Measurements from ENCODE around the gene KIF17. TPM values are rescaled to one million over a fixed set of nuclear protein-coding genes. Genes with fewer than 3 reads are reported as not detected.

The KIF17 gene
- total RNA-seq, 1 donor from 2014 or later = 4.6 TPM

DNA sequence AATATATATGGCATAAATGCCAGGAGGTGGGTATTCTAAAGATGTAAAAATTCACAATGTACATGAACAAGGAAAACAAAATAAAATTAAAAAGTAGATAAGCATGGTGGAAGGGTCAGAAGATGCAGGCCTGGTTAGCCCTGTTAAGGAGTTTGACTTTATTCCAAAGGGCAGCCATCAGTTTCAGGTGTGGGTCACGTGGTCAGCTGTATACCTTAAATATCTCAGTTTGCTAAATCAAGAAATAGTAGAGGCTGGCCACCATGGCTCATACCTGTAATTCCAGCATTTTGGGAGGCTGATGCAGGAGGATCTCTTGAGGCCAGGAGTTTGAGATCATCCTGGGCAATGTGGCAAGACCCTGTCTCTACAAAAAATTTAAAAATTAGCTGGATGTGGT is 93.1 kb downstream of the KIF17 start:
- H3K4me3 ChIP-seq = no peak overlapping the region
- DNase-seq (no peak), ATAC-seq (no peak)
- no peaks in the 10 kb centered on the region for H3K9me3 ChIP-seq
- H3K36me3 ChIP-seq = no peaks in the 10 kb centered on the region
- no peaks in the 10 kb centered on the region for H3K27me3 ChIP-seq
- H3K27ac ChIP-seq = no peak overlapping the region
- intact Hi-C loops (cut with DNase I) = no loop called here
- TF ChIP-seq, protein P1, sequence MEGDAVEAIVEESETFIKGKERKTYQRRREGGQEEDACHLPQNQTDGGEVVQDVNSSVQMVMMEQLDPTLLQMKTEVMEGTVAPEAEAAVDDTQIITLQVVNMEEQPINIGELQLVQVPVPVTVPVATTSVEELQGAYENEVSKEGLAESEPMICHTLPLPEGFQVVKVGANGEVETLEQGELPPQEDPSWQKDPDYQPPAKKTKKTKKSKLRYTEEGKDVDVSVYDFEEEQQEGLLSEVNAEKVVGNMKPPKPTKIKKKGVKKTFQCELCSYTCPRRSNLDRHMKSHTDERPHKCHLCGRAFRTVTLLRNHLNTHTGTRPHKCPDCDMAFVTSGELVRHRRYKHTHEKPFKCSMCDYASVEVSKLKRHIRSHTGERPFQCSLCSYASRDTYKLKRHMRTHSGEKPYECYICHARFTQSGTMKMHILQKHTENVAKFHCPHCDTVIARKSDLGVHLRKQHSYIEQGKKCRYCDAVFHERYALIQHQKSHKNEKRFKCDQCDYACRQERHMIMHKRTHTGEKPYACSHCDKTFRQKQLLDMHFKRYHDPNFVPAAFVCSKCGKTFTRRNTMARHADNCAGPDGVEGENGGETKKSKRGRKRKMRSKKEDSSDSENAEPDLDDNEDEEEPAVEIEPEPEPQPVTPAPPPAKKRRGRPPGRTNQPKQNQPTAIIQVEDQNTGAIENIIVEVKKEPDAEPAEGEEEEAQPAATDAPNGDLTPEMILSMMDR (IDR thresholded peaks at IDR 0.05) = no peak
- H3K4me1 ChIP-seq = no peaks in the 10 kb centered on the region

DNA sequence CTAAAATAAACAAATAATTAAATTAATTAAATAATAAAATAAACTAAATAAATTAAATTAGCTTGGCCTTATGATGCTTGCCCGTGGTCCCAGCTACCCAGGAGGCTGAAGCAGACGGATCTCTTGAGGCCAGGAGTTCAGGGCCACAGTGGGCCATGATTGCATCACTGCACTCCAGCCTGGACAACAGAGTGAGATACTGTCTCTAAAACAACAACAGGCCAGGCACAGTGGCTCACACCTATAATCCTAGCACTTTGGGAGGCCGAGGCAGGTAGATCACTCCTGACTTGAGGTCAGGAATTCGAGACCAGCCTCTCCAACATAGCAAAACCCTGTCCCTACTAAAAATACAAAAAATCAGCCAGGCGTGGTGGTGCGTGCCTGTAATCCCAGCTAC is 96.8 kb downstream of the KIF17 start:
- ATAC-seq (no peak), DNase-seq (no peak)
- intact Hi-C loops (cut with DNase I) = no loop called here
- TF ChIP-seq, protein P1 (IDR thresholded peaks at IDR 0.05) = no peak
- H3K27me3 ChIP-seq = no peaks in the 10 kb centered on the region
- H3K4me1 ChIP-seq = no peaks in the 10 kb centered on the region
- no peaks in the 10 kb centered on the region for H3K9me3 ChIP-seq
- H3K4me3 ChIP-seq = no peak overlapping the region
- no peak overlapping the region for H3K27ac ChIP-seq
- no peaks in the 10 kb centered on the region for H3K36me3 ChIP-seq

DNA sequence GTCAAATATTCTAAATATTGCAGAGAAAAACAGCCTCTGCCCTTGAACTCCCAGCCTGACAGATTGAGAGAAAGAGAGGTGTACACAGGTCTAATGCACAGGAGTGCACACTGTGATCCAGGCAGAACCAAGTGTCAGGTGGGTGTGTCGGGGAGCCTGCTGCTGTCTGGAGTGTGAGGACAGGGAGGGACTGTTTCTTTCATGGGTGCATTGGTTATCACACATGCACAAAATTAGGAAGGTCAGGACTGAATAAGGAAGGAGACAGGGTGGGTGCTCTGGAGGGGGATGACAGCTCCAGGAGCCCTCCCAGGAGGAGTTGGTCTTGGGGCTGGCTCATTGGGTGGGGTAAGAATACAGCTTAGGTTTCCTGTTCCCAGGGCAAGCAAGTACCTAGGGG is 97.8 kb downstream of the KIF17 start:
- Histone ChIP-seq H3K36me3 (no peaks in the 10 kb centered on the region), H3K4me1 (no peaks in the 10 kb centered on the region), H3K27me3 (no peaks in the 10 kb centered on the region), H3K27ac (no peak overlapping the region), H3K4me3 (no peak overlapping the region), H3K9me3 (no peaks in the 10 kb centered on the region)
- DNase-seq (no peak), ATAC-seq (no peak)
- intact Hi-C loops (cut with DNase I) = no loop called here
- TF ChIP-seq, protein P1 (IDR thresholded peaks at IDR 0.05) = no peak

DNA sequence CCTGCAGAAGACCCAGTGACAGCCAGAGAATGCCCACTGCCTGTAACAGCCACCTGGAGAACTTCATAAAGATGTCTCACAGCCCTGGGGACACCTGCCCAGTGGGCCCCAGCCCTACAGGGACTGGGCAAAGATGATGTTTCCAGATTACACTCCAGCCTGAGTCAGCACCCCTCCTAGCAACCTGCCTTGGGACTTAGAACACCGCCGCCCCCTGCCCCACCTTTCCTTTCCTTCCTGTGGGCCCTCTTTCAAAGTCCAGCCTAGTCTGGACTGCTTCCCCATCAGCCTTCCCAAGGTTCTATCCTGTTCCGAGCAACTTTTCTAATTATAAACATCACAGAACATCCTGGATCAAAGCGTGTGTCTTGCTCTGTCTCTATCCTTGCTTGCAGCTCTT is 99.3 kb downstream of the KIF17 start:
- no peak for DNase-seq
- H3K9me3 ChIP-seq = no peaks in the 10 kb centered on the region
- no peaks in the 10 kb centered on the region for H3K36me3 ChIP-seq
- no peaks in the 10 kb centered on the region for H3K27me3 ChIP-seq
- no peaks in the 10 kb centered on the region for H3K4me1 ChIP-seq
- TF ChIP-seq, protein P1 (IDR thresholded peaks at IDR 0.05) = no peak
- no peak overlapping the region for H3K27ac ChIP-seq
- ATAC-seq = no peak
- H3K4me3 ChIP-seq = no peak overlapping the region
- intact Hi-C loops (cut with DNase I) = no loop called here

DNA sequence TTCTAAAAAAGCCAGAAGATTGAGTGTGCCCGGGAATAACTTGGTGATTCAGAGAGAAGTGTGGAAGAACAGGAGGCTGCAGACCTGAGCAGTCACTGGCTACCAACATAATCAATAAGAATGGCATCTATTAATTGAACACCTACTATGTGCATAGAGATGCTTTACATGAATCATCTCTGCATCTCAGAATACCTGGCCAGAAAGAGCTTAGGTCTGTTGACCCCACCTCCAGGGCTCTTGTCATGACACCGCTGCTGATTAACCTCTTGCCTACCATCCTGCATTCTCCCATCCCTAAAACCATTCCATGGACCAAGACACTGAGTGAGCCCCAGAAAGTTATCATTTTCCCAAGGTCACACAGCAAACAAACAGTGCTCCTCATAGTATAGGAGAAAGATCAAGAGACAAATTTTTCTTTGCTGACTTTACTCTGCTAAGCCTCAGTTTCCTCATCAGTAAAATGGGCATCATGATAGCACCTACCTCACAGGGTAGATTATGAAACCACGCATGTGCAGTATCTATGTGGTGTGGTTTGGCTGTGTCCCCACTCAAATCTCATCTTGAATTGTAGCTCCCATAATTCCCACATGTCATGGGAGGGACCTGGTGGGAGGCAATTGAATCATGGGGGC is 100.8 kb downstream of the KIF17 start:
- H3K27ac ChIP-seq = no peak overlapping the region
- intact Hi-C loops (cut with DNase I) = no loop called here

More for the DNA sequence above, 100.8 kb downstream of the KIF17 start:
- DNase-seq (no peak), ATAC-seq (no peak)
- Histone ChIP-seq H3K4me1 (no peaks in the 10 kb centered on the region), H3K27me3 (no peaks in the 10 kb centered on the region), H3K4me3 (no peak overlapping the region), H3K9me3 (no peaks in the 10 kb centered on the region), H3K36me3 (no peaks in the 10 kb centered on the region)
- TF ChIP-seq, protein P1 (IDR thresholded peaks at IDR 0.05) = no peak

All from upper lobe of right lung (tissue), 1 donor.